ENCODE results near the gene PTPN14. TPM values are rescaled to one million over a fixed set of nuclear protein-coding genes. Genes with fewer than 3 reads are reported as not detected.
A peak's percentile ranks its signal among the peaks of the same experiment; 100 is the strongest.

PTPN14 gene
- total and polyA plus RNA-seq, 8 donors = 14.9 to 38.0 (median 17.9) TPM

DNA sequence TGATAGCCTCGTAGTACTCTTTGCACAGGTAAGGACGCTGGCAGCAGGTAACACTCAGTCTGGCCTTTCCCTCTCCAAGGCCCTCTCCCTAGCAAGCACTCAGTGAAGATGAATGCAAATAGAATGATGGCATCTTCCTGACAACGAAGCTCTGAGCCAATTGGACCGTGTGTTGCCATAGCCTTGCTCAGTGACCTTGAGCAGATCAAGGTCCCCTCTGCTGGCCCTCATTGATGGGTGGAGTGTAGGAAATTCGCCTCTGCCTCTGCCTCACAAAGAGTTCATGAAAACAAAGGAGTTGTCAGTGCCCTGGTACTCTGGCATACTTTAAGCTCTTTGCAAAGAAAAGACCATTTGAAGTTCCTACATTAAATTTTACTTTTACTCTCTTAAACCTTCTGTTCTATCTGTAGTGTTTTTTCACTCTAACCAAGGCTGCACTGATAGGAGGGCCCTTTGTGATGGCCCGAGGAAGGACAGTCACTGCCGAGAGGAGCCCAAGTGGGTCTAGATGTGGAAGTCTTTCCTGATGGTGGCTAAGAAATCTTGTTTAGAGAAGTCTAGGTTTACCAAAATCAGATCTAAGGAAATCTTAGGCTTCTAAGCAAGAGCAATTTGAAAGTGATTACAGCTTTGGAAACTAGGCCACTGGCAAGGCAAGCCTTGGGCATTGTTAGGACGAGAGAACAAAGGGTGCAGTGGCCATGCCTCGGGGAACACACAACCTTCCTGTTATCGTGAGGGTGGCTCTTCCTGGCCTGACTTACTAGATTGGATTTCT lies 232.3 kb downstream of the PTPN14 start:
- Histone ChIP-seq H3K27ac (no peak overlapping the region), H3K9me3 (no peaks in the 10 kb centered on the region), H3K27me3 (no peaks in the 10 kb centered on the region), H3K36me3 (peaks cover 0 to 24% of the 10 kb centered on the region in 2 donors), H3K4me3 (no peak overlapping the region), H3K4me1 (no peaks in the 10 kb centered on the region)
- DNase-seq = no peak
- intact Hi-C loops (cut with DNase I) = no loop called here
- no peak for ATAC-seq
- TF ChIP-seq, protein P1, sequence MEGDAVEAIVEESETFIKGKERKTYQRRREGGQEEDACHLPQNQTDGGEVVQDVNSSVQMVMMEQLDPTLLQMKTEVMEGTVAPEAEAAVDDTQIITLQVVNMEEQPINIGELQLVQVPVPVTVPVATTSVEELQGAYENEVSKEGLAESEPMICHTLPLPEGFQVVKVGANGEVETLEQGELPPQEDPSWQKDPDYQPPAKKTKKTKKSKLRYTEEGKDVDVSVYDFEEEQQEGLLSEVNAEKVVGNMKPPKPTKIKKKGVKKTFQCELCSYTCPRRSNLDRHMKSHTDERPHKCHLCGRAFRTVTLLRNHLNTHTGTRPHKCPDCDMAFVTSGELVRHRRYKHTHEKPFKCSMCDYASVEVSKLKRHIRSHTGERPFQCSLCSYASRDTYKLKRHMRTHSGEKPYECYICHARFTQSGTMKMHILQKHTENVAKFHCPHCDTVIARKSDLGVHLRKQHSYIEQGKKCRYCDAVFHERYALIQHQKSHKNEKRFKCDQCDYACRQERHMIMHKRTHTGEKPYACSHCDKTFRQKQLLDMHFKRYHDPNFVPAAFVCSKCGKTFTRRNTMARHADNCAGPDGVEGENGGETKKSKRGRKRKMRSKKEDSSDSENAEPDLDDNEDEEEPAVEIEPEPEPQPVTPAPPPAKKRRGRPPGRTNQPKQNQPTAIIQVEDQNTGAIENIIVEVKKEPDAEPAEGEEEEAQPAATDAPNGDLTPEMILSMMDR (IDR thresholded peaks at IDR 0.05) = no peak

DNA sequence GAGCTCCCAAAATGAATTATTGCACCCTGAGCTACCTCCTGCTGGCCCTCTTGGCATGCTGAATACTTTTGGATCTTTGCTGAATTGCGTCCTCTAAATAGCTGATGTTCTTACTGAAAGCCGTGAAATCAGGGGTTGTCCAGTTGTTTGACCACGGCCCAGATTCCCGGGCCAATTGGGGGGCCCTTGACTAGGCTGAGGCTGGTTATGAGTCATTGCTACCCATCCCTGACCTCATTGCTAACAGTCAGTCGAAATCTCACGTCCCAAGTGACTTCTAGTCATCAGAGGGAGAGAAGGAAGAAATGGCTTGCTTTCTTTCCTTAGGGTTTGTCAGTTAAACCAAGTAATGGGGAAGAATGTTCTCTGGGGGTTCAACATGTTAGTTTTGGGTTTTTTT lies 233.0 kb downstream of the PTPN14 start:
- ATAC-seq = no peak
- Histone ChIP-seq H3K9me3 (no peaks in the 10 kb centered on the region), H3K27ac (no peak overlapping the region), H3K36me3 (peaks cover 0 to 24% of the 10 kb centered on the region in 2 donors), H3K4me3 (no peak overlapping the region), H3K4me1 (no peaks in the 10 kb centered on the region), H3K27me3 (no peaks in the 10 kb centered on the region)
- no peak for DNase-seq
- TF ChIP-seq, protein P1 (IDR thresholded peaks at IDR 0.05) = no peak
- intact Hi-C loops (cut with DNase I) = no loop called here

DNA sequence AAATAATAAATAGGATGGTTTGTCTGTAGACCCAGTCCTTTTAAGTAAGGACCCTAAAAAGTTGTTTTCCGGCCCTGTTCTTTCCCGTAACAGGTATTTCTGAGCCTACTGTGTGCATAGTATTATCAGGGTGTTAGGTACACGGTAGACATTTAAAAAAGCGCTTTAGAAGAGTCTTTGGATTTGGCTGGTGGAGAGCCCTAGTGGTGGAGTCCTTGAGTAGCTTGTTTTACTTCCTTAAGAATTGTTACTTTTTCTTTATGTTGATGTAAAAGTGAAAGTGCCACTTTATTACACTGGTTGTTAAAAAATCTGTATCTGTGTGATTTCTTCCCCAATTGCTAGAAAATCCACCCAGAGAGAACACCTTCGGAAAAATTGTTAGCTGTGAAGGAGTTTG lies 233.7 kb downstream of the PTPN14 start:
- Histone ChIP-seq H3K36me3 (peaks cover 0 to 24% of the 10 kb centered on the region in 2 donors), H3K27ac (no peak overlapping the region), H3K4me3 (no peak overlapping the region), H3K27me3 (no peaks in the 10 kb centered on the region), H3K9me3 (no peaks in the 10 kb centered on the region), H3K4me1 (no peaks in the 10 kb centered on the region)
- intact Hi-C loops (cut with DNase I) = no loop called here
- DNase-seq (no peak), ATAC-seq (no peak)
- TF ChIP-seq, protein P1 (IDR thresholded peaks at IDR 0.05) = no peak

DNA sequence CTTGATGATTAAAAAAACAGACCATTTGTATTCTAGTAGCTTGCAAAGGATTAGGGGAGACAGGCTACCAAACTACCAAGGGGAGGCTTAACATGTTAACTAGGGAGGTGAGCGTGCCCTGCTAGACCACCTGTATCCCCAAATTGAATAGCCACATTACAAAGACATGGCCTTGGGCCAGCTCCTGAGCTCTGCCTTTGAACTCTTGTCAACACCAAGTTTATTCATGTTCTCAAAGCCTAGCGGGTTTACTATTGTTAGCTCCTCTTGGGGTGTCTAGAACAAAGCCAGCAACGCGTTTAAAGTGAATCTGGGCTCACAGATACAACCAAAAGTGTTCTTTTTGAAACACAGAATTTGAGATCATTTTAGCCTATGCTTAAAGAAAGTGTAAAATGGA lies 234.1 kb downstream of the PTPN14 start:
- Histone ChIP-seq H3K36me3 (peaks cover 0 to 24% of the 10 kb centered on the region in 2 donors), H3K27me3 (no peaks in the 10 kb centered on the region), H3K9me3 (no peaks in the 10 kb centered on the region), H3K4me1 (no peaks in the 10 kb centered on the region), H3K4me3 (no peak overlapping the region), H3K27ac (no peak overlapping the region)
- intact Hi-C loops (cut with DNase I) = no loop called here
- DNase-seq = no peak
- TF ChIP-seq, protein P1 (IDR thresholded peaks at IDR 0.05) = no peak
- ATAC-seq = no peak

DNA sequence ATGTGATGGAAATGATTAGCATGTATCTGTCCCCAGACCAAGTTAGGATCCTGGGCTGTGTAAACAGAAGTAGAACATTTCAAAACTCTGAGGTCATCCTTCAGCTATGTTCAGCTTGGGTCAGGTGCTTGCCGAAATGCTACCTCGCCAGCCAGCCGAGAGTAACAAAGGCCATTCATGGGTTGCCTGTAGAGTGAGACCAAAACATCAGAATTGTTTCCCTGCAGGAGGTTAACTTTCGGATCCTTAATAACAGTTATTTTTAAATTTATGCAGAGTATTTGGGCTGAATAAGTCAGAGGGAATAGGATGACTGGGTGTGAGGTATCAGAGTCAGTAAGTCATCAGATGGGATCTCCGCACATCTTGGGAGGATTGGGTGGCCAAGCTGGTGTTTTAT lies 234.8 kb downstream of the PTPN14 start:
- H3K4me3 ChIP-seq = no peak overlapping the region
- TF ChIP-seq, protein P1 (IDR thresholded peaks at IDR 0.05) = no peak
- no peaks in the 10 kb centered on the region for H3K4me1 ChIP-seq
- H3K27me3 ChIP-seq = no peaks in the 10 kb centered on the region
- H3K36me3 ChIP-seq = peaks cover 0 to 24% of the 10 kb centered on the region in 2 donors
- intact Hi-C loops (cut with DNase I) = no loop called here
- DNase-seq = no peak
- H3K27ac ChIP-seq = no peak overlapping the region
- ATAC-seq = peak; percentile 55
- H3K9me3 ChIP-seq = no peaks in the 10 kb centered on the region
